ENCODE measurements around the gene FGF12.

DNA sequence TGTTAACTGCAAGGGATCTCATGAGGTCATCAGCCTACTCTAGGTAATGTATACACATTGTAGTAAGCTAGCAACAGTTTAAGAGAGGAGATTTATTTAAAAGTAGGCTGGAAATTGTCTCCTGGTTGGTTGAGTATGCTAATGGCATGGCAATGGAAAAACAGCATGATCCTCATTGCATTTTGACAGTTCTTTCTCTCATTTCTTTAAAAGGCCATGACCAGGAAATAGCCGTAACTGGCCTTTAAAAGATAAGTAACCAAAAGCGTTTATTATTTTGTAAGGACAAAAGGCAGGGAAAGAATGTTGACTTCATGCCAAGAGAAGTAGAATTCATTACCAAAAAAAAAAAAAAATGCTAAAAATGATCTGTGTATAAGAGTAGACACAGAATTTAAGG is 310.3 kb downstream of the FGF12 start:
- TF ChIP-seq CTCF (IDR thresholded peaks at IDR 0.05) (no peak), EZH2 (IDR thresholded peaks at IDR 0.05; ENCODE audit: borderline replicate concordance, insufficient read depth, low read depth, low read length, poor library complexity, severe bottlenecking) (no peak)
